GM12891 (cell line): Measurements from ENCODE around the gene MAPT.

Experiments used
- POLR2A ChIP-seq: IDR thresholded peaks from 2 replicates; pipeline ENCODE4 v1.6.1; 2011; ENCODE audit warnings: low read depth, low read length, control low read depth
- POLR2AphosphoS5 ChIP-seq: IDR thresholded peaks from 2 replicates; pipeline ENCODE4 v1.6.1; 2011; ENCODE audit warnings: low read depth, low read length, control low read depth
- POU2F2 ChIP-seq: IDR thresholded peaks from 2 replicates; pipeline ENCODE4 v1.6.1; 2011; ENCODE audit warnings: low read depth, mild to moderate bottlenecking, control low read depth, low read length, moderate library complexity
- SPI1 ChIP-seq: IDR thresholded peaks from 2 replicates; pipeline ENCODE4 v1.6.1; 2011; ENCODE audit warnings: low read depth, low read length, control low read depth
- TAF1 ChIP-seq: IDR thresholded peaks from 2 replicates; pipeline ENCODE4 v1.6.1; 2011; ENCODE audit warnings: low read depth, low read length, control low read depth

GRCh38 chr17:45993962-45994627 is 99.7 kb downstream of the MAPT start:
- no peak for TF ChIP-seq POLR2A
- TF ChIP-seq POLR2AphosphoS5, result no peak
- no peak for TF ChIP-seq TAF1
- TF ChIP-seq POU2F2, result no peak
- TF ChIP-seq SPI1, result no peak
